Kidney epithelial cell (primary cell): Measurements from ENCODE around the gene SAMD4A. TPM values are rescaled to one million over a fixed set of nuclear protein-coding genes. Genes with fewer than 3 reads are reported as not detected.

ENCODE experiments used
- DNase-seq: peaks from one replicate; pipeline ENCODE4 v3.0.0-alpha.2; 2010; ENCODE audit warnings: low read depth
- H3K27me3 ChIP-seq: 2 replicates; pipeline ENCODE4 v1.6.0; 2011; ENCODE audit warnings: low read length; ENCODE audit not compliant: control insufficient read depth, insufficient read depth
- H3K36me3 ChIP-seq: 2 replicates; pipeline ENCODE4 v1.5.1; 2011; ENCODE audit warnings: low read length; ENCODE audit not compliant: control insufficient read depth, insufficient read depth
- H3K4me3 ChIP-seq: 2 replicates; pipeline ENCODE4 v1.5.1; 2011; ENCODE audit warnings: low read depth, mild to moderate bottlenecking, control low read depth, low read length
- CTCF ChIP-seq: IDR thresholded peaks from 2 replicates; pipeline ENCODE4 v1.5.1; 2011; ENCODE audit warnings: mild to moderate bottlenecking, moderate library complexity, low read length, control low read depth, inconsistent platforms; ENCODE audit not compliant: insufficient read depth, poor library complexity, severe bottlenecking
- total RNA-seq: library from RNA; depleted of rRNA; stranded (reverse); fragments of >200 nt; gene quantifications from 2 replicates; pipeline ENCODE4 v1.2.3, GENCODE V29; 2015

Gene SAMD4A
- total RNA-seq, 1 donor from 2014 or later: 14.5 TPM

- TF ChIP-seq CTCF: no peak
- no peaks in the 10 kb centered on the region for H3K36me3 ChIP-seq
These were observed 267.2 kb downstream of the SAMD4A start for GRCh38 chr14:54834081-54834480.

GRCh38 chr14:54834727-54835126 is 267.8 kb downstream of the SAMD4A start:
- no peaks in the 10 kb centered on the region for H3K36me3 ChIP-seq
- no peak for TF ChIP-seq CTCF
- DNase-seq: no peak

More at GRCh38 chr14:54834081-54834480, 267.2 kb downstream of the SAMD4A start:
- Histone ChIP-seq H3K27me3 (no peaks in the 10 kb centered on the region), H3K4me3 (no peak overlapping the region)
- DNase-seq: no peak

GRCh38 chr14:54836231-54836630 is 269.3 kb downstream of the SAMD4A start:
- TF ChIP-seq CTCF: no peak
- no peak overlapping the region for H3K4me3 ChIP-seq
- DNase-seq: no peak
- no peaks in the 10 kb centered on the region for H3K27me3 ChIP-seq
- no peaks in the 10 kb centered on the region for H3K36me3 ChIP-seq

More at GRCh38 chr14:54834727-54835126, 267.8 kb downstream of the SAMD4A start:
- Histone ChIP-seq H3K4me3 (no peak overlapping the region), H3K27me3 (no peaks in the 10 kb centered on the region)

GRCh38 chr14:54837508-54838149 is 270.7 kb downstream of the SAMD4A start:
- TF ChIP-seq CTCF: no peak
- Histone ChIP-seq H3K27me3 (no peaks in the 10 kb centered on the region), H3K4me3 (no peak overlapping the region), H3K36me3 (no peaks in the 10 kb centered on the region)
- DNase-seq: no peak

GRCh38 chr14:54838931-54839512 is 272.1 kb downstream of the SAMD4A start:
- H3K27me3 ChIP-seq: no peaks in the 10 kb centered on the region
- DNase-seq: no peak
- no peak for TF ChIP-seq CTCF
- H3K4me3 ChIP-seq: no peak overlapping the region
- H3K36me3 ChIP-seq: no peaks in the 10 kb centered on the region
